Measurements from ENCODE around the gene FURIN.
"Not testable (repeated sequence)": the region's sequence is repeated elsewhere in the genome, so short reads cannot be mapped to it uniquely, and the experiment has no call there.

The FURIN gene

DNA sequence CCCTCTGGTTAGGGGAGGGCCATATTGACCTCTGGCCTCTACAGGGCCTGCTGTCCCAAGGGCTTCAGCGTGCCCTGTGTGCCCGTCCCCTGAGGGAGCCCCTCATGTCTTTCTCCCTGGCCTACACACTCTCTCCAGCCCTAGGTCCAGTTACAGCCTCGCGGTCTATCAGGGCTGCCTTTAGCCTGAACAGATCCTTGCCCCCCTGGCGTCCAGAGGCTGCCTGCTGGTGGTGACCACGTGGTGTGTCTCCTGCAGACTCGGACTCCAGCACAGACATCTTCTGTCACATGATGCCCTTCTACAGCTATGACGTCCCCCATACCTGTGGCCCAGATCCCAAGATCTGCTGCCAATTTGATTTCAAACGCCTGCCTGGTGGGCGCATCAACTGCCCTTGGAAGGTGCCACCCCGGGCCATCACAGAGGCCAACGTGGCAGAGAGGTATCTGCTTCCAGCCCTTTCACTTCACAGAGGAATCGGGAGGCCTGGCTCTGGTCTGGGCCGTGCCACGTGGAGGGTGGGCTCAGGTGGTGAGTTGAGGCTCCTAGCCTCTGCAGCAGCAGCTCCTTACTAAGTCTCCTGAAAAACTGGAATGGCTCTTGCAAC lies 38.8 kb downstream of the FURIN start:
- H3K4me3 ChIP-seq (ENCODE audit: low read depth, low read length): no peak overlapping the region
- in situ Hi-C loops (cut with HindIII; ENCODE audit: low sequenced_read_pairs): no loop called here
- no peak for DNase-seq (ENCODE audit: low read depth, low spot score)
- TF ChIP-seq CTCF (IDR thresholded peaks at IDR 0.05; ENCODE audit: low read depth, low read length): no peak

DNA sequence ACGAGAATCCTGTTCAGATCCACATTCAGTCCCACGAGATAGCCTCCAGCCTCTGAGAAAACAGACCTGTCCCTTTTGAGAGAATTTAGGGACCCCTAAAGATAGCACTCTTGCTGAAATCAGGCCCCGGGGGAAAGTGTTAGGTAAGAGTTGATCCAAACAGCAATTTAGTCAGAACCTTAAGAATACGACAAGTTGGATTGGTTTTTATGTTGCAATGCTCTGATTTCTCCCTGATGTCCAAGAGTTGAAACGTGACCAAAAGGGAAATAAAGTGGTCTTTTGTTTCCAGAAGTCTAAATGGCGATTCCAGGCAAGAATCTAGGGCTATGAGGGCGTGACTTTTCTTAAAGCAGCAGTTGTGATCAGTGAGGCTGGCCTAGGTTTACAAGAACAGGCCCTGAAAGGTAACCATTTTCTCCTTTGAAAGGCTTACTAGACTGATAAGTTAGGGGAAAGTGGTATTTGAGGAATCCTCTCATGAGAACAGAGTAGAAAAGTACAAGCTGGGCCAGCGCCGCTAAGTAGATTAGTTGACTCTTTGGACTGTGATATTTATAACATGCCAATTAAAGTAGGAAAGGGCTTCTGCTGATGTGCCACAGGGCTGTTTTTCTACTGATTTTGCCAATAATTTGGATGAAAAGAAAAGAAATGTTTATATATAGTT lies 39.6 kb downstream of the FURIN start:
- DNase-seq (ENCODE audit: low read depth, low spot score): no peak
- in situ Hi-C loops (cut with HindIII; ENCODE audit: low sequenced_read_pairs): no loop called here
- no peak overlapping the region for H3K4me3 ChIP-seq (ENCODE audit: low read depth, low read length)
- no peak for TF ChIP-seq CTCF (IDR thresholded peaks at IDR 0.05; ENCODE audit: low read depth, low read length)

DNA sequence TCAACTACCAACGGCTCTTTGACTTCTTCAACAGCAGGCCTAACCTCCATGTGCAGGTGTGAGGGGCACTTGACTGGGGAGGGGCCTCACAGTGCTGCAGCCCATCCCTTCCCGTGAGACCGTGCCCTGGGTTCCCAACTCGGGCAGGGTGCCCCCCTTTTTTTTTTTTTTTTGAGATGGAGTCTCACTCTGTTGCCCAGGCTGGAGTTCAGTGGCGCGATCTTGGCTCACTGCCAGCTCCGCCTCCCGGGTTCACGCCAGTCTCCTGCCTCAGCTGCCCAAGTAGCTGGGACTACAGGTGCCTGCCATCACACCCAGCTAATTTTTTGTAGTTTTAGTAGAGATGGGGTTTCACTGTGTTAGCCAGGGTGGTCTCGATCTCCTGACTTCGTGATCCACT lies 41.1 kb downstream of the FURIN start:
- DNase-seq (ENCODE audit: low read depth, low spot score); H3K4me3 ChIP-seq (ENCODE audit: low read depth, low read length); in situ Hi-C loops (cut with HindIII; ENCODE audit: low sequenced_read_pairs): not testable (repeated sequence)

DNA sequence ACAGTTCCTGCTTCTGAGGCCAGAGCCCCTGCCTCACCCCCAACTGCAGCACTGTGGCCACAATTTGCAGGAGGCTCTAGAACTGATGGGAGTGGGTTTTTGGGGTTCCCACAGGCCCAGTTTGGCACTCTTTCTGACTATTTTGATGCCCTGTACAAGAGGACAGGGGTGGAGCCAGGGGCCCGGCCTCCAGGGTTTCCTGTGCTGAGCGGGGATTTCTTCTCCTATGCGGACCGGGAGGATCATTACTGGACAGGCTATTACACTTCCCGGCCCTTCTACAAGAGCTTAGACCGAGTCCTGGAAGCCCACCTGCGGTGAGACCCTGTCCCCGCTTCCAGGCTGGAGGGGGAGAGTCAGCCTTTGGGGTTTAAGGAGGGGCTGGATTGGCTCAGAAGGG lies 41.6 kb downstream of the FURIN start:
- in situ Hi-C loops (cut with HindIII; ENCODE audit: low sequenced_read_pairs): no loop called here
- TF ChIP-seq CTCF (IDR thresholded peaks at IDR 0.05; ENCODE audit: low read depth, low read length): no peak
- no peak overlapping the region for H3K4me3 ChIP-seq (ENCODE audit: low read depth, low read length)

GRCh38 chr15:90910441-90911301 lies 42.3 kb downstream of the FURIN start:
- no peak for TF ChIP-seq CTCF (IDR thresholded peaks at IDR 0.05; ENCODE audit: low read depth, low read length)
- H3K4me3 ChIP-seq (ENCODE audit: low read depth, low read length): no peak overlapping the region
- in situ Hi-C loops (cut with HindIII; ENCODE audit: low sequenced_read_pairs): no loop called here
- DNase-seq (ENCODE audit: low read depth, low spot score): no peak

More for the DNA sequence above, 41.6 kb downstream of the FURIN start:
- no peak for DNase-seq (ENCODE audit: low read depth, low spot score)

DNA sequence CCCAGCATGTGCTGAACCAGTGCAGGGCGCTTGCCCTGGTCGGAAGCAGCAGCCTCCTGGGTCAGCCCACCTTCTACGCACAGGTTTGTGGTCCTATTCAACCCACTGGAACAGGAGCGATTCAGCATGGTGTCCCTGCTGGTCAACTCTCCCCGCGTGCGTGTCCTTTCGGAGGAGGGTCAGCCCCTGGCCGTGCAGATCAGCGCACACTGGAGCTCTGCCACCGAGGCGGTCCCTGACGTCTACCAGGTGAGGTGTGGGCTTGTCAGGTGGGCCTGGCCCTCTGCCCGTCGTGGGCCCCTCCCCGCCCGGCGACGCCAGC lies 42.9 kb downstream of the FURIN start:
- no peak for TF ChIP-seq CTCF (IDR thresholded peaks at IDR 0.05; ENCODE audit: low read depth, low read length)
- H3K4me3 ChIP-seq (ENCODE audit: low read depth, low read length): no peak overlapping the region
- DNase-seq (ENCODE audit: low read depth, low spot score): no peak
- in situ Hi-C loops (cut with HindIII; ENCODE audit: low sequenced_read_pairs): no loop called here

Measured in astrocyte of the spinal cord (primary cell).